HepG2 (cell line): ENCODE measurements around the gene GRIFIN. TPM values are rescaled to one million over a fixed set of nuclear protein-coding genes. Genes with fewer than 3 reads are reported as not detected.
A peak's percentile ranks its signal among the peaks of the same experiment; 100 is the strongest.

Experiments
- ATAC-seq: fragments of 200-7000 bp; cut with Tn5 transposase; 3 replicates; pipeline ENCODE4 v1.9.1; 2020; ENCODE audit warnings: mild to moderate bottlenecking, moderate library complexity
- BruUV-seq: library from RNA; stranded (reverse); fragments of 400-500 nt; replicated peaks from 2 replicates; lab custom pipeline; 2021; lab: Mats Ljungman, UMichigan
- CTCF ChIA-PET: fragments of 300-600 bp; formaldehyde crosslinking; extraction: SDS; loops from one replicate; lab custom pipeline; 2021; ENCODE audit warnings: low total read pairs, inconsistent platforms, low intra/inter-chr PET ratio; lab: Yijun Ruan, JAX
- POLR2A ChIA-PET: fragments of 350-600 bp; sonication (Branson Sonifier 250); formaldehyde crosslinking; loops from one replicate; lab custom pipeline; 2020; ENCODE audit warnings: antibody characterized with exemption, inconsistent platforms; lab: Yijun Ruan, JAX
- DNase-seq: peaks from one replicate; pipeline ENCODE4 v3.0.0-alpha.2; 2015; ENCODE audit warnings: low spot score
- FAIRE-seq: peaks from 3 replicates; lab custom pipeline; 2011; peaks lifted over from hg19 to GRCh38; lab: Jason Lieb, UNC
- H2AFZ ChIP-seq: one replicate; pipeline ENCODE4 v1.6.1; 2011; ENCODE audit warnings: low read length, inconsistent platforms
- H3K27ac ChIP-seq: fragments of 300-600 bp; 3 replicates; pipeline ENCODE4 v1.8.0; 2011; ENCODE audit warnings: mixed run types, mild to moderate bottlenecking, mixed read lengths, low read length, inconsistent platforms; ENCODE audit not compliant: insufficient read depth; ENCODE audit errors: extremely low read length
- H3K27me3 ChIP-seq, 2 experiments: fragments of 200-600 bp in 1 of 2; 2 replicates in 1 of 2; 3 replicates in 1 of 2; pipeline versions ENCODE4 v1.6.0 to v1.8.0; 2011; ENCODE audit warnings: low read length in 2 of 2, mild to moderate bottlenecking in 2 of 2, moderate library complexity in 2 of 2, inconsistent platforms in 1 of 2; ENCODE audit not compliant: insufficient read depth in 2 of 2, control insufficient read depth in 1 of 2
- H3K36me3 ChIP-seq, 2 experiments: fragments of 200-600 bp in 1 of 2; replicated peaks in 1 of 2; 2 replicates in 1 of 2; 3 replicates in 1 of 2; pipeline versions ENCODE4 v1.5.1 to v1.8.0; 2011; ENCODE audit warnings: low read length in 2 of 2, inconsistent platforms in 1 of 2; ENCODE audit not compliant: insufficient read depth in 2 of 2, control insufficient read depth in 1 of 2
- H3K4me1 ChIP-seq: 2 replicates; pipeline ENCODE4 v1.5.1; 2012; ENCODE audit warnings: low read length, inconsistent platforms; ENCODE audit not compliant: insufficient read depth
- H3K4me2 ChIP-seq: 2 replicates; pipeline ENCODE4 v1.6.0; 2011; ENCODE audit warnings: low read depth, low read length, inconsistent platforms
- H3K4me3 ChIP-seq, 3 experiments: fragments of 200-600 bp in 1 of 3; sonication (generic), shearing (Covaris generic) in 1 of 3; replicated peaks in 1 of 3; 2 replicates each; pipeline ENCODE4 v1.5.1; 2011 to 2016; ENCODE audit warnings: low read length in 3 of 3, inconsistent platforms in 2 of 3, low read depth in 2 of 3, mild to moderate bottlenecking in 2 of 3, control low read depth in 1 of 3, mixed read lengths in 1 of 3; ENCODE audit not compliant: insufficient read depth in 1 of 3
- H3K79me2 ChIP-seq: one replicate; pipeline ENCODE4 v1.6.1; 2011; ENCODE audit warnings: low read length, inconsistent platforms; ENCODE audit not compliant: insufficient read depth
- H3K9ac ChIP-seq: 2 replicates; pipeline ENCODE4 v1.6.0; 2011; ENCODE audit warnings: mild to moderate bottlenecking, low read depth, low read length, inconsistent platforms; ENCODE audit not compliant: insufficient read depth
- H3K9me3 ChIP-seq: 2 replicates; pipeline ENCODE4 v1.5.1; 2012; ENCODE audit warnings: mild to moderate bottlenecking, low read length
- H4K20me1 ChIP-seq: 2 replicates; pipeline ENCODE4 v1.6.0; 2011; ENCODE audit warnings: inconsistent platforms, mild to moderate bottlenecking, low read length, moderate library complexity; ENCODE audit not compliant: insufficient read depth
- ARNT2 ChIP-seq: sonication (generic); formaldehyde crosslinking; IDR thresholded peaks from 2 replicates; pipeline ENCODE4 v1.8.0; 2022; ENCODE audit warnings: mild to moderate bottlenecking, low read depth, missing genetic modification reagents, moderate library complexity
- CBX2 ChIP-seq, 2 experiments: fragments of 200-600 bp in 1 of 2; sonication (generic); formaldehyde crosslinking in 1 of 2; IDR thresholded peaks; 2 replicates each; pipeline versions ENCODE4 v1.7.0 to v1.8.1; 2018 to 2022; ENCODE audit warnings: low read depth in 2 of 2, low read length in 1 of 2, mild to moderate bottlenecking in 1 of 2, missing genetic modification reagents in 1 of 2
- FOXK2 ChIP-seq: fragments of 450-650 bp; IDR thresholded peaks from 2 replicates; pipeline ENCODE4 v1.6.1; 2016
- HOXD1 ChIP-seq: sonication (generic); formaldehyde crosslinking; IDR thresholded peaks from 2 replicates; pipeline ENCODE4 v1.5.0; 2020; ENCODE audit warnings: missing genetic modification reagents
- JUNB ChIP-seq: sonication (generic); formaldehyde crosslinking; IDR thresholded peaks from 2 replicates; pipeline ENCODE4 v1.8.0; 2022; ENCODE audit warnings: missing genetic modification reagents, mild to moderate bottlenecking, borderline replicate concordance
- KLF15 ChIP-seq: sonication (generic); formaldehyde crosslinking; IDR thresholded peaks from 2 replicates; pipeline ENCODE4 v1.8.1; 2023; ENCODE audit warnings: borderline replicate concordance, mild to moderate bottlenecking, inconsistent platforms, missing genetic modification reagents, mixed read lengths
- POGZ ChIP-seq: sonication (generic); formaldehyde crosslinking; IDR thresholded peaks from 2 replicates; pipeline ENCODE4 v1.4.0; 2020; ENCODE audit warnings: mild to moderate bottlenecking, missing genetic modification reagents
- SYNCRIP ChIP-seq: fragments of 200-400 bp; formaldehyde crosslinking; IDR thresholded peaks from 2 replicates; pipeline ENCODE4 v1.6.1; 2018; ENCODE audit warnings: mild to moderate bottlenecking, low read depth, low read length; ENCODE audit not compliant: insufficient read depth
- ZNF230 ChIP-seq: sonication (generic); formaldehyde crosslinking; IDR thresholded peaks from 2 replicates; pipeline ENCODE4 v1.4.0; 2020; ENCODE audit warnings: mild to moderate bottlenecking, missing genetic modification reagents
- ZNF30 ChIP-seq: sonication (generic); formaldehyde crosslinking; IDR thresholded peaks from 2 replicates; pipeline ENCODE4 v1.5.0; 2020; ENCODE audit warnings: mild to moderate bottlenecking, missing genetic modification reagents
- ZNF335 ChIP-seq: sonication (generic); formaldehyde crosslinking; IDR thresholded peaks from 2 replicates; pipeline ENCODE4 v1.4.0; 2020; ENCODE audit warnings: missing genetic modification reagents
- ZNF768 ChIP-seq: sonication (generic); formaldehyde crosslinking; IDR thresholded peaks from 2 replicates; pipeline ENCODE4 v1.4.0; 2020; ENCODE audit warnings: missing genetic modification reagents
- WGBS: methylation state at CpG from one replicate; pipeline ENCODE4 v1.1.6; 2017; ENCODE audit warnings: low lambda C conversion rate; 5-methylcytosine and 5-hydroxymethylcytosine counted together
- in situ Hi-C: cut with HindIII; loops from 2 replicates; pipeline ENCODE4 v1.10.0; 2017; ENCODE audit warnings: low pct_unique_long_range_greater_than_20kb; ENCODE audit not compliant: extremely low pct_ligation_motif_present
- intact Hi-C: fragments of 100-400 bp; cut with micrococcal nuclease; formaldehyde crosslinking; loops from one replicate; pipeline ENCODE4 v1.10.0; 2022; ENCODE audit not compliant: unreplicated experiment
- polyA plus RNA-seq, 8 experiments: library from polyadenylated mRNA; depleted of rRNA in 3 of 8; stranded (reverse) in 7 of 8; unstranded in 1 of 8; fragments of >200 nt; fragmentation: Illumina TruSeq in 4 of 8; extraction: Trizol in 4 of 8; gene quantifications; 2 replicates each; pipeline versions ENCODE4 v1.2.1 to v1.2.3, GENCODE V29; 2011 to 2016; ENCODE audit warnings: low read depth in 4 of 8, missing spikeins in 1 of 8, mixed read lengths in 1 of 8; ENCODE audit not compliant: insufficient read depth in 1 of 8
- total RNA-seq, 5 experiments: library from RNA; depleted of rRNA; stranded (reverse); fragments of >200 nt; fragmentation: Illumina TruSeq; extraction: Trizol; gene quantifications; 2 replicates each; pipeline ENCODE4 v1.2.3, GENCODE V29; 2016; ENCODE audit warnings: low read depth in 1 of 5
- TF ChIP-seq, protein P1 (sequence below): sonication (generic); formaldehyde crosslinking; IDR thresholded peaks from 2 replicates; pipeline ENCODE4 v1.4.0; 2020; ENCODE audit warnings: mild to moderate bottlenecking, missing genetic modification reagents, borderline replicate concordance
- TF ChIP-seq, protein P2 (sequence below): sonication (generic); formaldehyde crosslinking; IDR thresholded peaks from 2 replicates; pipeline ENCODE4 v1.4.0; 2020; ENCODE audit warnings: missing genetic modification reagents
- TF ChIP-seq, protein P3 (sequence below): sonication (generic); formaldehyde crosslinking; IDR thresholded peaks from 2 replicates; pipeline ENCODE4 v1.8.0; 2022; ENCODE audit warnings: mild to moderate bottlenecking, missing genetic modification reagents, borderline replicate concordance
- TF ChIP-seq, protein P4 (sequence below): sonication (generic); formaldehyde crosslinking; IDR thresholded peaks from 2 replicates; pipeline ENCODE4 v1.4.0; 2020; ENCODE audit warnings: low read depth, missing genetic modification reagents

The GRIFIN gene
- total and polyA plus RNA-seq, 2 of the 13 experiments (the other 11 are each of a cell fraction or from before 2014, with no cell fraction given), result not detected

DNA sequence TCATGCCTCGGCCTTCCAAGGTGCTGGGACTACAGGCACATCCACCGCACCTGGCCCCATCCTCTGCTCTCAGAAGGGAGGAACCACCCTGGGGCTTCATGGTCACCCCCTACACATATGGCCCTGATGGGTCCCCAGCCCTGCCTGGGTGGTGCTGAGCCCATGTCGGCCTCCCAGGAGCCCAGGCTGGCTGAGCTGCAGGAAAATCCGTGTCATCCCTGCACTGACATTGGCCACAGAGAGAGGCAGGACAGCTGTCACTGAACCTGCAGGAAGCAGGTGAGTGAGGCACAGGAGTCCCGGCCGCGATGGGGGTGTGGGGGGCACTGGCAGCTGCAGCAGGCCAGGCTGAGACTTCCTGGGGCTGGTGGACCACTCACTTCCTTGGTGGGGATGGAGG, 8.0 kb downstream of the GRIFIN start:
- no peak for DNase-seq
- Histone ChIP-seq H3K4me3 (no peak overlapping the region), H2AFZ (no peak overlapping the region), H3K27ac (no peak overlapping the region), H3K9ac (no peak overlapping the region), H3K4me2 (no peak overlapping the region; the same call in 1 of the 2 replicates), H3K4me1 (peaks cover 28% of the 10 kb centered on the region), H4K20me1 (no peaks in the 10 kb centered on the region), H3K9me3 (no peaks in the 10 kb centered on the region), H3K36me3 (no peaks in the 10 kb centered on the region), H3K79me2 (no peaks in the 10 kb centered on the region), H3K27me3 (peaks cover 4 to 16% of the 10 kb centered on the region in 2 experiments; a peak in 4 of 5 replicates)
- intact Hi-C loops, result no loop called here
- no TSS peak for BruUV-seq
- FAIRE-seq, result no peak
- ChIA-PET POLR2A (interaction anchor here (4.2 kb wide), 1 partner anchor 16 kb away, joined by 22 read pairs; no protein-coding TSS in a partner anchor), CTCF (interaction anchor here (2.7 kb wide), 1 partner anchor 16 kb away, joined by 24 read pairs; no protein-coding TSS in a partner anchor)
- peak; percentile 9 for ATAC-seq
- in situ Hi-C loops, result no loop called here
- WGBS, result 70% methylated on average over 2 of the region's 7 CpGs
- TF ChIP-seq, protein P1, sequence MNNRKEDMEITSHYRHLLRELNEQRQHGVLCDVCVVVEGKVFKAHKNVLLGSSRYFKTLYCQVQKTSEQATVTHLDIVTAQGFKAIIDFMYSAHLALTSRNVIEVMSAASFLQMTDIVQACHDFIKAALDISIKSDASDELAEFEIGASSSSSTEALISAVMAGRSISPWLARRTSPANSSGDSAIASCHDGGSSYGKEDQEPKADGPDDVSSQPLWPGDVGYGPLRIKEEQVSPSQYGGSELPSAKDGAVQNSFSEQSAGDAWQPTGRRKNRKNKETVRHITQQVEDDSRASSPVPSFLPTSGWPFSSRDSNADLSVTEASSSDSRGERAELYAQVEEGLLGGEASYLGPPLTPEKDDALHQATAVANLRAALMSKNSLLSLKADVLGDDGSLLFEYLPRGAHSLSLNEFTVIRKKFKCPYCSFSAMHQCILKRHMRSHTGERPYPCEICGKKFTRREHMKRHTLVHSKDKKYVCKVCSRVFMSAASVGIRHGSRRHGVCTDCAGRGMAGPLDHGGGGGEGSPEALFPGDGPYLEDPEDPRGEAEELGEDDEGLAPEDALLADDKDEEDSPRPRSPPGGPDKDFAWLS (CRISPR knock-in tag), result no peak
- TF ChIP-seq FOXK2 (no peak), HOXD1 (CRISPR knock-in tag) (no peak), CBX2 (IDR thresholded peaks at IDR 0.05; ENCODE audit: low read depth, low read length) (no peak), CBX2 (CRISPR knock-in tag; IDR thresholded peaks at IDR 0.05; ENCODE audit: low read depth) (no peak), SYNCRIP (no peak), ARNT2 (CRISPR knock-in tag) (no peak), KLF15 (CRISPR knock-in tag) (no peak), ZNF30 (CRISPR knock-in tag) (no peak), JUNB (no peak), ZNF230 (no peak), ZNF335 (CRISPR knock-in tag) (no peak), POGZ (CRISPR knock-in tag) (no peak), ZNF768 (CRISPR knock-in tag) (no peak)
- TF ChIP-seq, protein P2, sequence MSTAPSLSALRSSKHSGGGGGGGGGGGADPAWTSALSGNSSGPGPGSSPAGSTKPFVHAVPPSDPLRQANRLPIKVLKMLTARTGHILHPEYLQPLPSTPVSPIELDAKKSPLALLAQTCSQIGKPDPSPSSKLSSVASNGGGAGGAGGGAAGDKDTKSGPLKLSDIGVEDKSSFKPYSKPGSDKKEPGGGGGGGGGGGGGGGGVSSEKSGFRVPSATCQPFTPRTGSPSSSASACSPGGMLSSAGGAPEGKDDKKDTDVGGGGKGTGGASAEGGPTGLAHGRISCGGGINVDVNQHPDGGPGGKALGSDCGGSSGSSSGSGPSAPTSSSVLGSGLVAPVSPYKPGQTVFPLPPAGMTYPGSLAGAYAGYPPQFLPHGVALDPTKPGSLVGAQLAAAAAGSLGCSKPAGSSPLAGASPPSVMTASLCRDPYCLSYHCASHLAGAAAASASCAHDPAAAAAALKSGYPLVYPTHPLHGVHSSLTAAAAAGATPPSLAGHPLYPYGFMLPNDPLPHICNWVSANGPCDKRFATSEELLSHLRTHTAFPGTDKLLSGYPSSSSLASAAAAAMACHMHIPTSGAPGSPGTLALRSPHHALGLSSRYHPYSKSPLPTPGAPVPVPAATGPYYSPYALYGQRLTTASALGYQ (CRISPR knock-in tag), result no peak
- TF ChIP-seq, protein P3, sequence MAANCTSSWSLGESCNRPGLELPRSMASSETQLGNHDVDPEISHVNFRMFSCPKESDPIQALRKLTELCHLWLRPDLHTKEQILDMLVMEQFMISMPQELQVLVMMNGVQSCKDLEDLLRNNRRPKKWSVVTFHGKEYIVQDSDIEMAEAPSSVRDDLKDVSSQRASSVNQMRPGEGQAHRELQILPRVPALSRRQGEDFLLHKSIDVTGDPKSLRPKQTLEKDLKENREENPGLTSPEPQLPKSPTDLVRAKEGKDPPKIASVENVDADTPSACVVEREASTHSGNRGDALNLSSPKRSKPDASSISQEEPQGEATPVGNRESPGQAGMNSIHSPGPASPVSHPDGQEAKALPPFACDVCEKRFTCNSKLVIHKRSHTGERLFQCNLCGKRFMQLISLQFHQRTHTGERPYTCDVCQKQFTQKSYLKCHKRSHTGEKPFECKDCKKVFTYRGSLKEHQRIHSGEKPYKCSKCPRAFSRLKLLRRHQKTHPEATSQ (CRISPR knock-in tag), result no peak
- TF ChIP-seq, protein P4, sequence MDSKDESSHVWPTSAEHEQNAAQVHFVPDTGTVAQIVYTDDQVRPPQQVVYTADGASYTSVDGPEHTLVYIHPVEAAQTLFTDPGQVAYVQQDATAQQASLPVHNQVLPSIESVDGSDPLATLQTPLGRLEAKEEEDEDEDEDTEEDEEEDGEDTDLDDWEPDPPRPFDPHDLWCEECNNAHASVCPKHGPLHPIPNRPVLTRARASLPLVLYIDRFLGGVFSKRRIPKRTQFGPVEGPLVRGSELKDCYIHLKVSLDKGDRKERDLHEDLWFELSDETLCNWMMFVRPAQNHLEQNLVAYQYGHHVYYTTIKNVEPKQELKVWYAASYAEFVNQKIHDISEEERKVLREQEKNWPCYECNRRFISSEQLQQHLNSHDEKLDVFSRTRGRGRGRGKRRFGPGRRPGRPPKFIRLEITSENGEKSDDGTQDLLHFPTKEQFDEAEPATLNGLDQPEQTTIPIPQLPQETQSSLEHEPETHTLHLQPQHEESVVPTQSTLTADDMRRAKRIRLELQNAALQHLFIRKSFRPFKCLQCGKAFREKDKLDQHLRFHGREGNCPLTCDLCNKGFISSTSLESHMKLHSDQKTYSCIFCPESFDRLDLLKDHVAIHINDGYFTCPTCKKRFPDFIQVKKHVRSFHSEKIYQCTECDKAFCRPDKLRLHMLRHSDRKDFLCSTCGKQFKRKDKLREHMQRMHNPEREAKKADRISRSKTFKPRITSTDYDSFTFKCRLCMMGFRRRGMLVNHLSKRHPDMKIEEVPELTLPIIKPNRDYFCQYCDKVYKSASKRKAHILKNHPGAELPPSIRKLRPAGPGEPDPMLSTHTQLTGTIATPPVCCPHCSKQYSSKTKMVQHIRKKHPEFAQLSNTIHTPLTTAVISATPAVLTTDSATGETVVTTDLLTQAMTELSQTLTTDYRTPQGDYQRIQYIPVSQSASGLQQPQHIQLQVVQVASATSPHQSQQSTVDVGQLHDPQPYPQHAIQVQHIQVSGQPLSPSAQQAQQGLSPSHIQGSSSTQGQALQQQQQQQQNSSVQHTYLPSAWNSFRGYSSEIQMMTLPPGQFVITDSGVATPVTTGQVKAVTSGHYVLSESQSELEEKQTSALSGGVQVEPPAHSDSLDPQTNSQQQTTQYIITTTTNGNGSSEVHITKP (CRISPR knock-in tag), result no peak
